Stimulated activated CD4-positive, alpha-beta T cell treated with anti-CD3 and anti-CD28 coated beads, Interleukin-12 subunit alpha, Interleukin-12 subunit beta, amount 100 ng/mL, for 4 hours (primary cell): ENCODE measurements around the gene MAPK8.

Source experiments
- DNase-seq: peaks from one replicate; pipeline ENCODE4 v3.0.0-alpha.2; 2020

The MAPK8 gene

DNA sequence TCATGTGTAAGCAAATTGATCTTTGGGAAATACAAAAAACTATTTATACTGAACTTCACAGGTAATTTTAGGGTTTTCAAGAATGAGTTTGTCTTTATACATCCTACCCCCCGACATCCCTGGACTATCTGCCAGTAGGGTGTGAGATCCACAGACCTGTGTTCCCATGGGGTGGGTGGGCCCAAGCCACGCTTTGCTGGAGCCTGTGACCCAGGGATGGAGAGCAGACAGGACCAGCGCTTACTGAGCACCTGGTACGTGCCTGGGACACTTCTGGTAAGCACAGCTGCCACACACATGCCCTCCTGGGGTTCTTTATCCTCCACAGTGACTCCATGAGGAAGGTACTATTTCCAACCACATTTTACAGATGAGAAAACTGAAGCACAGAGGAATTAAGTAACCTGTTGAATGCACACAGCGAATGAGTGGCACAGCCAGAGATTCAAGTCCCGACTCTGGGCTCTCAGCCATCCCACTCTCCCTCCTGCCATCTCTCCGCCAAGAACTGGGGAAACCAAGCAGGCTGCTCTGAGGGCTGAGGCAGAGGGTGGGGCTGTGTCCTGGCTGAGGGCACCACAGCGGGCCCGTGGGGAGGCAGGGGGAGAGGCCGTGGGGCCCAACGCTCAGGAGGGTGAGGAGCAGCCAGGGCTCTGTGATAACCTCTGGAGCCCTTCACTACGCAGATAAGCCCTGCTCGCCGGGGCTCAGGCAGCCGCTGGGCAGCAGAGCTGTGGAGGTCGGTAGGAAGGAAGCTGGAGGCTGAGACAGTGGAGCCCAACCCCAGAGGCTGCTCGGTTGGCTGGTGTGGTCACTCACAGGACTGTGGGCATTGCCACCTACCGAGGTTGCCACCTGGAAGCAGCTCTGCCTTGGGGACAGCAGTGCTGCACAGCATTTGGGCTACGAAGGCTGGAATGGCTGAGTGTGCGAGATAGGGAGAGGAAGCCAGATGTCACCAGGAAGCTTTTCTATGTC is 174.2 kb downstream of the MAPK8 start:
- no peak for DNase-seq

DNA sequence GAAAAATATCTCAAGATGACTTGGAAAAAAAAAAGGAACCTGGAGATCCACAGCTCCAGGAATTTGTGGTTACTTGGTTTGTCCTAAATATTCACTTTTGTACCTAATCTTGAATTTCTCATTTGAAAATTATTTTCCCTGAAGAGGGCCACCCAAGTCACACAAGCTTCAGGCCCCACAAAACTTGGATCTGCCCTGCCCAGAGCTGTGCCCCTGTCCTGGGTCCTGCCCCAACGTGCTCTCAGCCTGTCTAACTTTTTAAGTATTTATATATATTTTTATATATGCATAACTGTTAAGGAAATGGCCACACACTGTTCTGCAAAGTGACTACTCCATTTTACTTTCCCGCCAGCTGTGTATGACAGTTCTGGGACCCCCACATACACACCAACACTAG is 174.9 kb downstream of the MAPK8 start:
- no peak for DNase-seq

DNA sequence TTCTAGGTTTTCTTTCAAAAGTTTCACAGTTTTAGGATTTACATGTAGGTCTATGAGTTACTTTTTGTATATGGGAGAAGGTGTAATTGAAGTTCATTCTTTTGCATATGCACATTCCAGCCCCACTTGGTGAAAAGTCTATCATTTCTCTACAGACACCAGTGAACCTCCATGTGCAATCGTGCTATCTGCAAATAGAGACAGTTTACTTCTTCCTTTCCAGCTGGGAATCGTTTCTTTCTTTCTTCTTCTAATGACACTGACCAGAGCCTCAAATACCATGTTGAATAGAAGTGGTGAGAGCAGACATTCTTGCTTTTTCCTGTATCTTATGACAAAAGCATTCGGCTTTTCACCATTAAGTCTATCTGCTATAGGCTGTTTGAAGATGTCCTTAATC is 175.7 kb downstream of the MAPK8 start:
- DNase-seq, result no peak

DNA sequence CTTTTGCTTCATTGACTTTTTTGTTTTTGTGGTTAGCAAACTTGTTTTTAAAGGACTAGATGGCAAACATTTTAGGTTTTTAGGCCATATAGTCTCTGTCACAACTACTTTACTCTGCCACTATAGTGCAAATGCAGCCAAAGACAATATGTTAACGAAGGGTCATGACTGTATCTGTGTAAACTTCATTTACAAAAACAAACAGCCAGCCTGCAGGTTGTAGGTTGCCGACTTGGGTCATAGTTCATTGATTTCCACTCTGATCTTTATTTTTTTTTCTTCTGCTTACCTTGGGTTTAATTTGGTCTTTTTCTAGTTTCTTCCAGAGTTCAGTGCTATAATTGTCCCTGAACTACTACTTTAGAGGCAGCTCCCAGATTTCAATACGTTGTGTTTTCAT is 178.4 kb downstream of the MAPK8 start:
- DNase-seq, result no peak

DNA sequence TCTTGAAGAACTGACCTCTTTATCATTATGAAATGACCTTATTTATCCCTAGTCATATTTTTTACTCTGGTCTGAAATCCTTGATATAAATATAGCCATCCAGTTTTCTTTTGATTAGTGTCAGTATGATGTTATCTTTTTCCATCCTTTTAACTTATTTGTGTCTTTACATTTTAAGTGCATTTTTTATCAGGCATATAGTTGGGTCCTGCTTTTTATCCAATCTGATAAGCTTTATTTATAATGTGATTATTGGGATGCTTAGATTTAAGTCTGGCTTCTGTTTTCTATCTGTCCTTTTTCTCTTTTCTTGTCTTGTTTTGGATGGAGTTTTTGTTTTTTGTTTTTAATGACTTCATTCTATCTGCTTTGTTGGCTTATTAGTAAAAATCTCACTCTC is 179.2 kb downstream of the MAPK8 start:
- DNase-seq, result no peak

DNA sequence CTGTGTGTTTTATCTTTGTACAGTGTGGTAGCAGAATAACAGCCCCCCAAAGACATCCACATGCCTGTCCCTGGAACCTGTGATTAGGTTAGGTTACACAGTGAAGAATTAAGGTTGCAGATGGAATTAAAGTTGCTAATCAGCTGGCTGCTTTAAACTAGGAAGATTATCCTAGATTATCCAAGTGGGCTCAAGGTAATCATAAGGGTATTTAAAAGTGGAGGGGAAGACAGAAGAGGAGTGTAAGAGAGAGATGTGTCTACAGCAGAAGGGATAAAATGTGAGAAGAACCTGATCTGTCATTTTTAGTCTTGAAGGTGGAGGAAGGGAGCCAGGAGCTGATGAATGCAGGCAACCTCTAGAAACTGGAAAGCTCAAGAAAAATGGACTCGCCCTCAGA is 180.8 kb downstream of the MAPK8 start:
- no peak for DNase-seq
